ENCODE results near the gene RDH5. TPM values are rescaled to one million over a fixed set of nuclear protein-coding genes. Genes with fewer than 3 reads are reported as not detected.

RDH5 gene
- total RNA-seq, 1 donor from 2014 or later, result 7.1 TPM

- no peaks in the 10 kb centered on the region for H3K9me3 Mint-ChIP-seq
- no peaks in the 10 kb centered on the region for H3K36me3 Mint-ChIP-seq (ENCODE audit: low read depth)
- no peak for DNase-seq
- intact Hi-C loops (cut with micrococcal nuclease), result no loop called here
- H3K4me3 Mint-ChIP-seq, result no peak overlapping the region
- no peaks in the 10 kb centered on the region for H3K4me1 Mint-ChIP-seq
- H3K27ac Mint-ChIP-seq, result no peak overlapping the region
- H3K27me3 Mint-ChIP-seq, result peaks cover 15% of the 10 kb centered on the region
These were observed 19.8 kb upstream of the RDH5 start for GRCh38 chr12:55700255-55701018.

GRCh38 chr12:55702861-55703260 is 17.3 kb upstream of the RDH5 start:
- intact Hi-C loops (cut with micrococcal nuclease), result no loop called here
- Mint-ChIP-seq H3K9me3 (no peaks in the 10 kb centered on the region), H3K36me3 (ENCODE audit: low read depth) (no peaks in the 10 kb centered on the region), H3K4me1 (no peaks in the 10 kb centered on the region), H3K27me3 (peaks cover 27% of the 10 kb centered on the region), H3K4me3 (no peak overlapping the region), H3K27ac (no peak overlapping the region)
- DNase-seq, result no peak

GRCh38 chr12:55703288-55703687 is 16.9 kb upstream of the RDH5 start:
- Mint-ChIP-seq H3K4me1 (peaks cover 4% of the 10 kb centered on the region), H3K27ac (no peak overlapping the region), H3K36me3 (ENCODE audit: low read depth) (no peaks in the 10 kb centered on the region), H3K9me3 (no peaks in the 10 kb centered on the region), H3K27me3 (peaks cover 31% of the 10 kb centered on the region), H3K4me3 (no peak overlapping the region)
- DNase-seq, result no peak
- intact Hi-C loops (cut with micrococcal nuclease), result no loop called here

GRCh38 chr12:55703901-55704761 is 16.1 kb upstream of the RDH5 start:
- DNase-seq, result no peak
- H3K36me3 Mint-ChIP-seq (ENCODE audit: low read depth), result no peaks in the 10 kb centered on the region
- peaks cover 39% of the 10 kb centered on the region for H3K27me3 Mint-ChIP-seq
- H3K4me1 Mint-ChIP-seq, result peaks cover 12% of the 10 kb centered on the region
- H3K4me3 Mint-ChIP-seq, result no peak overlapping the region
- intact Hi-C loops (cut with micrococcal nuclease), result no loop called here
- no peak overlapping the region for H3K27ac Mint-ChIP-seq
- no peaks in the 10 kb centered on the region for H3K9me3 Mint-ChIP-seq

GRCh38 chr12:55704824-55705718 is 15.1 kb upstream of the RDH5 start:
- Mint-ChIP-seq H3K4me1 (peaks cover 13% of the 10 kb centered on the region), H3K27me3 (peaks cover 47% of the 10 kb centered on the region), H3K4me3 (no peak overlapping the region), H3K27ac (no peak overlapping the region), H3K36me3 (ENCODE audit: low read depth) (no peaks in the 10 kb centered on the region), H3K9me3 (no peaks in the 10 kb centered on the region)
- intact Hi-C loops (cut with micrococcal nuclease), result no loop called here
- DNase-seq, result no peak

GRCh38 chr12:55705782-55706402 is 14.3 kb upstream of the RDH5 start:
- no peak overlapping the region for H3K27ac Mint-ChIP-seq
- peaks cover 52% of the 10 kb centered on the region for H3K27me3 Mint-ChIP-seq
- no peaks in the 10 kb centered on the region for H3K36me3 Mint-ChIP-seq (ENCODE audit: low read depth)
- intact Hi-C loops (cut with micrococcal nuclease), result no loop called here
- no peaks in the 10 kb centered on the region for H3K9me3 Mint-ChIP-seq
- DNase-seq, result no peak
- H3K4me1 Mint-ChIP-seq, result peaks cover 13% of the 10 kb centered on the region
- H3K4me3 Mint-ChIP-seq, result peak overlapping the region; percentile 17

GRCh38 chr12:55706568-55707218 is 13.5 kb upstream of the RDH5 start:
- intact Hi-C loops (cut with micrococcal nuclease), result loop anchor here (1.0 kb wide), 1 partner anchor 10 kb away; the partner anchor contains the start of gene BLOC1S1
- Mint-ChIP-seq H3K4me1 (peaks cover 13% of the 10 kb centered on the region), H3K36me3 (ENCODE audit: low read depth) (no peaks in the 10 kb centered on the region), H3K27me3 (peaks cover 55% of the 10 kb centered on the region), H3K27ac (no peak overlapping the region), H3K9me3 (no peaks in the 10 kb centered on the region), H3K4me3 (peak overlapping the region; percentile 81)
- DNase-seq, result no peak

- H3K9me3 Mint-ChIP-seq, result no peaks in the 10 kb centered on the region
- no peak overlapping the region for H3K27ac Mint-ChIP-seq
- no peaks in the 10 kb centered on the region for H3K36me3 Mint-ChIP-seq (ENCODE audit: low read depth)
- DNase-seq, result no peak
- peaks cover 13% of the 10 kb centered on the region for H3K4me1 Mint-ChIP-seq
- intact Hi-C loops (cut with micrococcal nuclease), result loop anchor here (1.0 kb wide), 1 partner anchor 9 kb away; the partner anchor contains the start of gene BLOC1S1
- H3K27me3 Mint-ChIP-seq, result peaks cover 60% of the 10 kb centered on the region
- H3K4me3 Mint-ChIP-seq, result peak overlapping the region; percentile 81
These were observed 12.9 kb upstream of the RDH5 start for GRCh38 chr12:55707219-55707671.

GRCh38 chr12:55707841-55708694 is 12.1 kb upstream of the RDH5 start, which contains the start of gene ITGA7:
ITGA7 (minus strand) TSS chr12:55707904; CDS start chr12:55707682, 222 bp downstream.
- H3K27ac Mint-ChIP-seq, result no peak within 1 kb of the TSS
- H3K36me3 Mint-ChIP-seq (ENCODE audit: low read depth), result no peaks in the 10 kb centered on the region
- H3K9me3 Mint-ChIP-seq, result no peaks in the 10 kb centered on the region
- peak within 1 kb of the TSS; percentile 81 for H3K4me3 Mint-ChIP-seq
- H3K27me3 Mint-ChIP-seq, result peaks cover 65% of the 10 kb centered on the region
- peak; percentile 91 for DNase-seq
- intact Hi-C loops (cut with micrococcal nuclease), result loop anchor here (1.0 kb wide), 1 partner anchor 8 kb away; the partner anchor contains the start of gene BLOC1S1
- peaks cover 13% of the 10 kb centered on the region for H3K4me1 Mint-ChIP-seq

GRCh38 chr12:55708695-55709233 is 11.4 kb upstream of the RDH5 start:
- Mint-ChIP-seq H3K27me3 (peaks cover 64% of the 10 kb centered on the region), H3K4me3 (peak overlapping the region; percentile 81), H3K27ac (no peak overlapping the region), H3K36me3 (ENCODE audit: low read depth) (no peaks in the 10 kb centered on the region), H3K9me3 (no peaks in the 10 kb centered on the region), H3K4me1 (peaks cover 13% of the 10 kb centered on the region)
- intact Hi-C loops (cut with micrococcal nuclease), result no loop called here
- no peak for DNase-seq

GRCh38 chr12:55711786-55712553 is 8.2 kb upstream of the RDH5 start:
- H3K36me3 Mint-ChIP-seq (ENCODE audit: low read depth), result peaks cover 2% of the 10 kb centered on the region
- peaks cover 24% of the 10 kb centered on the region for H3K4me1 Mint-ChIP-seq
- intact Hi-C loops (cut with micrococcal nuclease), result no loop called here
- H3K27me3 Mint-ChIP-seq, result peaks cover 45% of the 10 kb centered on the region
- no peaks in the 10 kb centered on the region for H3K9me3 Mint-ChIP-seq
- no peak overlapping the region for H3K27ac Mint-ChIP-seq
- H3K4me3 Mint-ChIP-seq, result no peak overlapping the region
- DNase-seq, result no peak
